GM19240 (cell line): ENCODE results near the gene KCNK2.
"Not testable (repeated sequence)": the region's sequence is repeated elsewhere in the genome, so short reads cannot be mapped to it uniquely, and the experiment has no call there.

Source experiments
- DNase-seq: peaks from one replicate; pipeline ENCODE4 v3.0.0; 2011; ENCODE audit warnings: low spot score; ENCODE audit not compliant: insufficient read length

The KCNK2 gene

GRCh38 chr1:215151841-215152549, 69.5 kb downstream of the KCNK2 start:
- DNase-seq, result no peak

- no peak for DNase-seq
Measured at GRCh38 chr1:215156232-215156631, 73.7 kb downstream of the KCNK2 start.

GRCh38 chr1:215160351-215160750, 77.8 kb downstream of the KCNK2 start:
- DNase-seq, result no peak

- not testable (repeated sequence) for DNase-seq
Measured at GRCh38 chr1:215163144-215163543, 80.6 kb downstream of the KCNK2 start.

GRCh38 chr1:215166886-215167285, 84.3 kb downstream of the KCNK2 start:
- no peak for DNase-seq

- DNase-seq, result no peak
Measured at GRCh38 chr1:215181518-215181917, 99.0 kb downstream of the KCNK2 start.

GRCh38 chr1:215185067-215185620, 102.6 kb downstream of the KCNK2 start:
- no peak for DNase-seq

- DNase-seq, result no peak
Measured at GRCh38 chr1:215188302-215188950, 105.9 kb downstream of the KCNK2 start.

GRCh38 chr1:215192306-215192705, 109.8 kb downstream of the KCNK2 start:
- DNase-seq, result no peak

GRCh38 chr1:215198021-215198420, 115.5 kb downstream of the KCNK2 start:
- no peak for DNase-seq

GRCh38 chr1:215200121-215200520, 117.6 kb downstream of the KCNK2 start:
- no peak for DNase-seq

- DNase-seq, result no peak
Measured at GRCh38 chr1:215201283-215201682, 118.7 kb downstream of the KCNK2 start.

GRCh38 chr1:215202868-215203267, 120.3 kb downstream of the KCNK2 start:
- DNase-seq, result no peak

GRCh38 chr1:215210167-215210566, 127.6 kb downstream of the KCNK2 start:
- no peak for DNase-seq

GRCh38 chr1:215215846-215216245, 133.3 kb downstream of the KCNK2 start:
- DNase-seq, result no peak

- no peak for DNase-seq
Measured at GRCh38 chr1:215219372-215219771, 136.8 kb downstream of the KCNK2 start.

- no peak for DNase-seq
Measured at GRCh38 chr1:215220346-215220745, 137.8 kb downstream of the KCNK2 start.

- no peak for DNase-seq
Measured at GRCh38 chr1:215226757-215227156, 144.2 kb downstream of the KCNK2 start.

- DNase-seq, result no peak
Measured at GRCh38 chr1:215228193-215228592, 145.7 kb downstream of the KCNK2 start.

GRCh38 chr1:215241451-215241850, 158.9 kb downstream of the KCNK2 start:
- DNase-seq, result no peak

- DNase-seq, result no peak
Measured at GRCh38 chr1:215243345-215244054, 161.0 kb downstream of the KCNK2 start.

- no peak for DNase-seq
Measured at GRCh38 chr1:215250913-215251312, 168.4 kb downstream of the KCNK2 start.
